ENCODE measurements around the gene PADI1.

DNA sequence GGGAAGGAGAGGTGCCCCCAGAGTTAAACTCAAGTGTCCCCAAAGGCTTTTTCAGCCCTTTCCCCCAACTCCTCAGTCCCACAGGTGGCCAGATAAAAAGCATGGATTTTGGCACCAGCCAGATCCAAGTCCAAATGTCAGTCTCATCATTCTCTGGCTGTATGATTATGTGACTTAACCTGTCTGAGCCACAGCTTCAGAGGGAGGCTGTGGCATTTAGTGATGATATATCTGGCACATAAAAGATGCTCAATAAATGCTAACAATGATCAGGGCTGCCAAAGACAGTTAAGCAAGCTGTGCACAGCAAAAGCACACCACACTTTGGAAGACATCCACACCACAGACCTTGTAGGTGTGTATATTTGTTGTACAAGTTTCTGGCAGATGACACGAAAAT, 38.3 kb downstream of the PADI1 start:
- TF ChIP-seq, protein P1, sequence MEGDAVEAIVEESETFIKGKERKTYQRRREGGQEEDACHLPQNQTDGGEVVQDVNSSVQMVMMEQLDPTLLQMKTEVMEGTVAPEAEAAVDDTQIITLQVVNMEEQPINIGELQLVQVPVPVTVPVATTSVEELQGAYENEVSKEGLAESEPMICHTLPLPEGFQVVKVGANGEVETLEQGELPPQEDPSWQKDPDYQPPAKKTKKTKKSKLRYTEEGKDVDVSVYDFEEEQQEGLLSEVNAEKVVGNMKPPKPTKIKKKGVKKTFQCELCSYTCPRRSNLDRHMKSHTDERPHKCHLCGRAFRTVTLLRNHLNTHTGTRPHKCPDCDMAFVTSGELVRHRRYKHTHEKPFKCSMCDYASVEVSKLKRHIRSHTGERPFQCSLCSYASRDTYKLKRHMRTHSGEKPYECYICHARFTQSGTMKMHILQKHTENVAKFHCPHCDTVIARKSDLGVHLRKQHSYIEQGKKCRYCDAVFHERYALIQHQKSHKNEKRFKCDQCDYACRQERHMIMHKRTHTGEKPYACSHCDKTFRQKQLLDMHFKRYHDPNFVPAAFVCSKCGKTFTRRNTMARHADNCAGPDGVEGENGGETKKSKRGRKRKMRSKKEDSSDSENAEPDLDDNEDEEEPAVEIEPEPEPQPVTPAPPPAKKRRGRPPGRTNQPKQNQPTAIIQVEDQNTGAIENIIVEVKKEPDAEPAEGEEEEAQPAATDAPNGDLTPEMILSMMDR (IDR thresholded peaks at IDR 0.05), result no peak
- no peak for TF ChIP-seq POLR2AphosphoS5 (IDR thresholded peaks at IDR 0.05)
